Occipital lobe (tissue), 2 donors: Measurements from ENCODE around the gene LENEP. TPM values are rescaled to one million over a fixed set of nuclear protein-coding genes. Genes with fewer than 3 reads are reported as not detected.

Experiments
- DNase-seq: peaks from one replicate; lab custom pipeline; 2025; lab: John Stamatoyannopoulos, UW
- total RNA-seq: library from RNA; depleted of rRNA; stranded (reverse); fragments of >200 nt; gene quantifications from one replicate; pipeline ENCODE4 v1.2.3, GENCODE V29; 2014

LENEP gene, protein sequence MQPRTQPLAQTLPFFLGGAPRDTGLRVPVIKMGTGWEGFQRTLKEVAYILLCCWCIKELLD
- 2.7 TPM for total RNA-seq

DNA sequence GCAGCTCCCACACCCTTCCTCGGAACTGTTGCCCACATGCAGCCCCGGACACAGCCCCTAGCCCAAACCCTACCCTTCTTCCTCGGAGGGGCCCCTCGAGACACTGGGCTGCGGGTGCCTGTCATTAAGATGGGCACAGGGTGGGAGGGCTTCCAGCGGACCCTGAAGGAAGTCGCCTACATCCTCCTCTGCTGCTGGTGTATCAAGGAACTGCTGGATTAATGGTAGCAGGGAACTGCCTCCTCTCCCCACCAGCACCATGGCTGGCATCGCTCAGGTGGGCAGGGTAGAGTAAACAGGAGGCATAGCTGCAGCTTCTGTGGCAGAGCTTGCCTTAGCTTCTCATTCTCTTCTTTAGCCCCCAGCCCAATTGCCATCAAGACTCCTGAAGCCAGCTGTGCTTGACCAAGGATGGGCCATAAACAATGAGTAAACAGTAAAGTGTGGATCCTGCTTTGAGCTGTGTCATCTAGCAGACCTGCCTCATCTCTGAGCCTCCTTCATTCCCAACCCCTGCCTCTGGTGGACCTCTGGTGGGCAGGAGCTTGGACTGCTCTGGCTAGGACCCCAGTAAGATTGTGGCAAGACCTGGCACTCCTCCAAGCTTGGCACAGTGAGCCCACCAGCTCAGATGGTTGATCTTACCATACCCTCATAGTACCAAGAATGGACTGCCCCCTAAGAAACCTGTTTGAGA, at the start of gene LENEP:
Gene LENEP (plus strand): TSS at position 15 of the 697 bp plus-strand sequence. CDS start 22 bp downstream, at position 37.
- DNase-seq: no peak

DNA sequence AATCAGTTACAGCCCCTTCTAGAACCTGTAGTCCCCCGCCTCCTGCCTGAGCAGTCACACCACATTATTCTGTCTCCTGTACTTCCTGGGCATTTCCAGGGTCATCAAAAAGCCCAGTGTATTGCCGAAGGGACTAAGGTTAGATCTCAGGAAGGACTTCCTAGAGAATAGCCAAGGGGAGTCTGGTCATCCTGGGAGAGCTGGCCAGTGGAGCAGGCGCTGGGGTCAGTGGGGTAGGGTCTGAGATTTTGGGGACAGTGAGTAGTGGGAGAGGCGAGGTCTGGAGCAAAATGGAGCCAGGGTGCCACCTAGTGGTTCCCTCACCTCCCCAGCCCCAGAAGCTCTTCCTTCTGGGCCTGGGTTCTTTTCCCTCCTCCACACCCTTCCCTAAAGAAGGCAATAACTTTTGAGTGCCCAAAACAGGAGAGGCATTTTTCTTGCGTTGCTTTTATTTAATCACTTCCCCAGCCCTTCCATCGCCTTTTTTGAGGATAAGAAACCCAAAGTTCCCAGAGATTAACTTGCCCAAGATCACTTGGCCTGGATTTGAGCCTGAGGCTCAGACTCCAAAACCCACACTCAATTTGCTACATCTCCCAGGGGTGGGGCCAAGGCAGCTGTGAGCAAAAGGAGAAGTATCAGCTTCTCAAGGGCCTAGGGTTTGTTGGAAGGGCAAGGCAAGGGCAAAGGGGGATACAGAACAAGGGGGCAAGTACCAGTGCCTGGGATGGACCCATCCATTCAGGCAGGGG, 49.6 kb upstream of the LENEP start:
- DNase-seq: no peak

DNA sequence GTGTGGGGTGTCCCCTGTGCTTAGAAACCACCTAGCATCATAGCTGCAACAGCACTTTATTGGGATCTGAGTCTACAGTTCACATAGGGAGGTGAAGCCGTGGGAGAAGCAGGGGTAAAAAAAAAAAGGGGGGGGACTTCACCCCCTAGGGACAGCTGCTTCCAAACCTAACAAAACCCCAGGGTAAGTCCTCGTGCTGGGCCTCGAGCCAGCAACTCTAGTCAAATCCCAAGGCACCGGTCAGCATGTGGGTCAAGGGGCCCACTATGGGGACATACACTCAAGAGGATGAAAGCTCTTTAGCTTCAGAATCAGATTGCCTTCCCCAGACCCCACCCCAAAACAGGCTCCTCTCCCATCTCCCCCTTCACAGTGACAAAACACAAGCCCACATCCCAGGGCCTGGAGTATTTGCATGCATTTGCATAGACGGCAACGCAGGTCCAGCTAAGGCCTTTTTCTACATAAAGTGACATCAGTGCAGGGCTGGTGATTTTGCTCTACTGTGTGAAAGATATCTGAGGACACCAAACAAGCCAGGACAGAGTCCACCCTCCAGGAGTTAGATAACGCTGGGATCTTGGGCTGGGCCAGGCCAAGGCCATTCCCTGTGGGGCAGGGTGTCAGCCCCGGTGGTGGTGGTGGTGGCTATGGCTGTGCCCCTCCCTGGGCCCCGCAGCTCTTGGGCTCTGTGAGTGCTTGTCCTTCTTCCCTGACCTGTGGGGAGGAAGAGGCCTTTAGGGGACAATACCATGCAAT, 48.8 kb upstream of the LENEP start:
- no peak for DNase-seq

DNA sequence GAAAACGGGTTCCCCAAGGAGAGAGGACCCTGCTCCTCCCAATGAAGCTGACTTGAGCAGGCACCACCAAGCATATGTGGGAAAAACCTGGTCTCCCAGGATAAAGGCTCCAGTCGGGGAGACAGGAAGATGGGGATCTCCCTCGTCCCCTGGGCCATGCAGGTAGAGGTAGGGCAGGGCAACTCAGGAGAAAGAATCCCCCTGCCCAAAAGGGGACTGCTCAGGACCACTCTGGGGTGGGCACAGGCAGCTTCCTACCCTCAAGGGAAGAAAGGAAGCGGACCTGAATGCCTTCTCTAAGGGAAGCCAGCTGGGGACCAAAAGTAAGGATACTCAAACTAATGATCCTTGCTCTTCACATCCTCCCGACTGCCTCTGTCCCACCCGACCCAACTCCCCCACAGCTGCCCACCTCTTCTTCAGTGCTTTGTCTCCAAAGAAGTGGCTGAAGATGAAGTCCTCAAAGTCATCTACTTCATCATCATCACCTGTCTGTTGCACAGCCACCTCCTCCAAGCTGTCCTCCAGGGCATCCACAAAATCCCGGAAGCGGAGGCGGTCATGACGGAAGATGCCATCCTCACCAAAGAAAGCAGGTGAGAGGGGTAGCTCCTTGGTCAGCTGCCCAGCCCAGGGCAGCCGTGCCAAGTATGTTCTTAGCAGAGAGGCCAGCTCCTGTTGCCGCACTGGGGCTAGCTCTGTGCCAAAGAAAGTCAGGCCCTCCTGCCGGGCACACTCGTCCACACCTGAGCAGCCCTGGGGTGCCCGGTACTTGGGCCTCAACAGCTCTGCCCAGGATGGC, 48.0 kb upstream of the LENEP start:
- no peak for DNase-seq

DNA sequence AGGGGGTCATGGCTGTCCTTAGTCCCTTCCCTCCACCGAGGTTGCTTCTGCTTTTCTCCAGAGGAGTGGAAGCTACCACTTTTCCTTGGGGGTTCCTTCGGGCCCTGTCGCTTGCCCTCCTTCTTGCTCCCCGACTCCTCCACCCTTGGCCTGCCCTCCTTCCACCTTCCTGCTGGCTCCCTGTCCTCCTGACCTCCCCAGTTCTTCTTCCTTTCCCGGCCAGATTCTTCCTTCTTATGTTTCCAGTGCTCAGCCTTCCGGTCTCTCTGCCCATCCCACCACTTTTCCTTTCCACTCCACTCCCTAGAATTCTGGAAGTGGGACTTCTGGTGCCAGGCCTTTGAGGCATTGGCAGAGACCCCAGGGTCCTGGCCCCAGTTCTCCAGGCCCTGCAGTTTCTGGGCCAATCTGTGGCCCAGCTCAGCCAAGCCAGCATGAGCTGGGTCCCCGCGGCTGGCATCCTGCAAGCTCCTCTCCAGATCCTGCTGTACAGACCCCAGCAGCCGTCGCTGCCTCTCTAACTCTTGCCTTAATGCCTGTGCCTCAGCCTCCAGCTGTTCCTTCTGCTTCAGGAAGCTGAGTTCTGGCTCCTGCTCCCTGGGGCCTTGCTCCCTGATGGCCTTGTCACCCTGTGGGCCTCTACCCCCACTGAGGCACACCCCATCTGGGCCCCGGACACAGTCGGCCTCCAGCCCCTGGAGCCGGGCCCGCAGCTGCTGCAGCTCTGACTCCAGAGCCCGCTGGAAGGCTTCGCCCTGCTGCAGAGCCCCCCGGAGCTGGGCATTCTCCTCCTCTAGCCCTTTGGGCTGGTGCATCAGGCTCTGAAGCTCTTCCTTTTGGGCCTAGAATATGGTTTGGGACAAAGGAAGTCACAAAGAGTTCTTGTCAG, 47.2 kb upstream of the LENEP start:
- DNase-seq: no peak

DNA sequence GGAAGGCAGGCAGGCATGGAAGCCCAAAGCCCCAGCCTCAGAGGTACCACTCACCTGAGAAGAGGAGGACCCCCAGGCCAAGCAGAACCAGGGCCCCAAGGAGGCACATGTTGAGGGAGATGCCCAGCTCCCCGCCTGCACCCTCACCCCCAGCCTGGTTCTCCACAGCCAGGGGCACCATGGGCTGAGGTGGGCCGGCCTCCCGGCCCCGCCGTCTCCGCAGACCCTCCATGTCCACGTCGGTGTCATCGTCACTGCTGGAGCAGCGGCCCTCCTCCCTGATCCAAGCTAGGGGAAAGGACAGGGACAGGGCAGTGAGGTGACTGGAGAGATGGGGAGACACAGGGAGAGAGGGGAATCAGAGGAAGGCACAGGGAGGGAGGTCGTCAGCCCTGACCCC, 45.3 kb upstream of the LENEP start:
- no peak for DNase-seq

DNA sequence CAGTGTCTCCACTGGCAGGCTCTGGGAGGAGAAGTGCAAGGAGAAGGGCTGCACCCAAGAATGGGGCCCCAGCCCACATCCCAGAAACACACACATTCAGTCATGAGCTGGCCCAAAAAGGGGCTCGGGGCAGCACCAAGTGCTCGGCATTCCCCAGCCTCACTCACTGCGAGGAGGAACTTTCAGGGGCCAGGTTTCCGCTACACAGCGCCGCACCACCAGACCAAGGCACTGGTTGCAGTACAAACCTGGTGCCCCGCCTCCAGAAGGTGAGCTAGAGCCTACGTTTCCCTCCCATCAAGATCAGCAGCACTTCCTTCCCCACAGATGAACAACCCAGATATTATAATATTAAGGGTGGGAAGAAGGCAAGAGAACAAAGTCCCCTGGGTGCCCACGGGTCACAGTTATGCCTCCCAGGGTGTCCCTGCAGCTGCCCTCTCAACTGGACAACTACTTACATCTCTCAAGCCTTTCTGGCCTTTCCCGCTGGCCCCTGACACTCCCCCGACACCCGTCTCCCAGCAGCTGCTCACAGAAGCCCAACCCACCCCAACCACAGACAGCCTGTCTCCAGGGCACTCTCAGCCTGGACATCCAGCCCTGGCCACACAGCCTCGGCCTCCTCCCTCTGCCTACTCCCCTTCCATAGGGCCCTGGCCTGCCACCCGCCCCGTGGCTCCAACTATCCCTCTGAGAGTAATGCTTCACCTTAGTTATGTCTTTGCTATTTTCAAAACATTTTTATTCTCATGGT, 41.3 kb upstream of the LENEP start:
- no peak for DNase-seq

DNA sequence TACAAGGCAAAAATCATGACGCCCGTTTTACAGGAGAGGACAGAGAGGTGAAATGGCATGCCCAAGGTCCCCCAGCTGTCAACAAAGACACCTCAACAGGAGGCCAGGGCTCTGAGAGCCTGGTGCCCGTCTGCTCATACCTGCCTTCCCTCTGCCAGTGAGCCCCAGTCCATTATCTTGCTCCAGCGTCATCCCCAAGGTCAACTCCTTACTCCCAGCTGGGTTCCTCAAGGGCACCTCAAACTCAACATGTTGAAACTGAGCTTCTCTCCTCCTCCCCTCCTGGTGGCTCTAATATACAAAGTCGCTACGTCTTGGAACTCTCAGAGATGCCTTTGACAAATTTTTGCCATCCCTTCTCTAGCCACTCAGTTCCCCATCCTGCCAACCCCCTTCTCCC, 40.7 kb upstream of the LENEP start:
- DNase-seq: no peak

DNA sequence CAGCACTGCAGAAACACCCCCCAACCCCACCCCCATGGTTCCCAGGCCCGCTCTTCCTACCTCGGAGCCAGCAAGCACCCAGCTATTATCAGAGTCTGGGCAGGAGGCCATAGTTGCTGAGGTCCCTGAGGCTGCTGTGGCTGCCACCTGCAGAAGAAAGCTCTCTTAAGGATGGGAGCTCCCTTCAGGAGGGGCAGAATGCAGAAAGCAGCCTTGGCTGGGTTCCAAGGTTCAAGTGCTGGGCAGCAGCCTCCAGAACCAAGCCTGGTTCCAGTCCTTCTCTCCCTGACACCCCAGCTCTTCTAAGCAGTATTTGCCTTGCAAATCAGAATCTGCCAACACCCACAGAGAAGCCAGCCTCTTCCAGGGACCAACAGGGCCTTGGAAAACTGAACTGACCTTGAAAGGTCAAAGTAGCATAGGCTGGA, 39.8 kb upstream of the LENEP start:
- no peak for DNase-seq

DNA sequence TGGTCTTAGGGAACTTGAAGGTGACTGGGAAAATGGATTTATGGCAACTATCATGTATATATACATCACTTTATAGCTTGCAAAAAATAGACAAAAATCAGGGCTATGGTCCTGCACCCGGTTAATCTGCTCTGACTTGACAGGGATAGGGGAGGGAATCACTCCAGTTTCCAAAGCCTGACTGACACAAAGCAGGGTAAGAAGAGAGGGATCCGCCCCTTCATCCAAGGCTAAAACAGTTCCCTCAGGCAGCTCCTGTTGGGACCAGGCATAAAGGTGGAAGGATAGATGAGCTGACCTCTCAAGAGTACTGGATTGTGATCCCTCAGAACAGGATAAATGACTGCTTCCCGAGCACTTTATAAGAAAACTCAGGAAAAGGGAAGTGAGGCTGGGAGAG, 38.8 kb upstream of the LENEP start:
- DNase-seq: no peak

DNA sequence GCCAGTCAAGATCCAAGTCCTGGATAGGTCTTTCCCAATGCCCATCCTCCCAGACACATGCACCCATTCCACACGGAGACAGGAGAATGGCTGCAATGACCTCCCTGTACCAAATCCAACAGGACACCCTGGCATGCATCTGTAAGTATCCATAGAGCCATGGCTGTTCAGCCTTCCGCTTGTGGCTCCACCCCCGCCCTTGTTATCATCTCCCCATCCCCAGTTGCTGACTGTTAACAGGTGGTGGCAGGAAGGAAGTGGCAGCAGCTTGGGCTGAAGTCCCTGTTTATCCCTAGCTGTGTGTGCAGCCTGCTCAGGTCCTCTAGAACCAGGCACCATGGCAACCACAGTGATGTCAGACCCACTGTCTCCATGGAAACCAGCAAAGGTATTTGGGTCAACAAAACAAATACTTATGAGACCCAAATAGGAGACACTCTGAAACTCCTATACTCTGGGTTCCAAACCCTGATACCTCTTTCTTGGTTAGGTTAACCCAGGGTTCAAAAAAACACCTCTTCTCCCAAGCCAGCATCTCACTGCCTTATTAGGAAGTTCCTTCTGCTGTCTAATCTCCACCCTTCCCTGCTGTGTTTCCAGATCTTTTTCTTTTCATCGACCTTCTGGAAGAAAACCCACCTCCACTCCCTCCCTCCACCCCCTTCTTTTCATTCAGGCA, 38.2 kb upstream of the LENEP start:
- DNase-seq: peak; percentile 76

DNA sequence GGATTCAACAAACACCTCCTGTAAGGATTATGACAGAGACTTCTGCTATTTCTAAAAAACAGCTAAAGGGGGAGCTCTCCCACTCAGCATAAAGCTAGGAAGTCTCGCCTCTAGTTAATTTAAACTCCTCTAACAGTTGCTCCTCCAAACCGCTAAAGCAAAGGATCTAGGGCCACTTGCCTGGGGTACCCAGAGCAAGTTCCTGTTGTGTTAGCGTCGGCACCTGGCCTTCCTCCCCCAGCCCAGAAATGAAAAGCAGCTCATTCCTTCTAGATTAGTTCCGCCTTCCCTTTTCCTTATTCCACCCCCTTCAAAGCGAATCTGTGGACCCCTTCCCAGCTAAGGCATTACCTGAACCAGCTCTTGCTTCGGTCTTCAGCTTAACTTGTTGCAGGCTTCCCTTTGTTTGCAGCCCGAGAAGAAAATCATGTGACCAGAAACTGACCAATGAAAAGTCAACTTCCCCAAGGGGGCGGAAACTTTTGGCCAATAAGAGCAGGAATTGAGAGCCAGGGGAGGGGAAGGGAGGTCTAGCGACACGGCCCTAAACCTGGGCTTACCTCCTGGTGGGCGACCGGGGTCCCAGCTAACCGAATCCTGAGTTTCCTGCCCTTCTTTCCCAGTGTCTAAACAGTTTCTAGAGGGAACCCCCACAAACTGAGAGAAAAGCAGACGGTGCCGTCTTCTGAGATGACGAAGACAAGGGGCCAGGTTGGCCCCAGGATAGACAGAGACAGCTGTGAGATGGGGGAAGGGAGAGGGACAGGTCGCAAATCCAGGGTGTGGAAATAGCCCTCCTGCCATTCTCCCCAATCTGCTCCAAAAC, 37.5 kb upstream of the LENEP start, which contains the start of gene PBXIP1:
Gene PBXIP1 (minus strand): TSS at position 382 of the 826 bp plus-strand sequence. CDS start 2,378 bp downstream, outside the sequence.
- peak; percentile 68 for DNase-seq

DNA sequence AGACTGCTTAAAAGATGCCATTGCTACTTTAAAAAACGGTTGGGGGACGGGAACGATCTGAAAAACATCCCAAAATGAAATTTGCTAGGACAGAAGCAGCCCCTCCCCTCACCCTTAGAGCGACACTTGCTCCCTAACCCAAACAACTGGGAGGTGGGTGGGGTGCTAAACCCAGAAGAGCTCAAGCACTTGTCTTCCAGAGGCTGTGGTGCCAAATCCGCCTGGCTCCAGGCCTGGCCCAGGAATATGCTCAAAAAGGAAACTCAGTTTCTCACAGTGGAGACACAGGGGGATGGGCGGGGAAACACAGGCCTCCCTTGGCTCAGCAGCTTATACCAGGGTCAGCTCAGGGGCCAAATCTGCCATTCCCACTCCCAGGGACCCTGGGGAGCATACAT, 36.8 kb upstream of the LENEP start:
- no peak for DNase-seq

DNA sequence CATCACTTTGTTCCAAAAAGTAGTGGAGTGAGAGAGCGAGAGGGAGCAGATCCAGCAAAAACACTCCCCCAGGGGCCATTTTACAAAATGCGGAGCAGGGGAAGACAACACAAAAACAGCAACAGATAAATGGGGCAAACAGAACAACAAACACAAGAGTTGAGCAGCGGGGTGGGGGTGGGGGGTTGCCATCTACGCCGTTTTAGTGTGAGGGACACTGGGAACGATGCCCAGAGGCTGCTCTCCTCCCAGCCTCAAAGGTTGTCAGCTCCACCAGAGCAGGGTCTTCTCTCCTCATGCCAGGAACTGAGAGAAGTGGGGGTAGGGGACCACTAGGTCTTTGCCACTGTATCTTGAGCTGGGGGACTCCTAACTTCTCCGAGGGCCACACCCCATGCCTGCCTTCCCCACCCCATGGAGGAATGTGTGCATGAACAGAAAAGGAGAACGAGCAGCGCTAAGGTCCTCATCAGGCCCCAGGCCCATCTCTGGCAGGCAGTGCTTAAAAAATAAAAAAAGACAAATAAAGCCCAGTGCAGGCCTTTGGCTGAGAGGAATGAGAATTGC, 36.2 kb upstream of the LENEP start:
- DNase-seq: no peak

DNA sequence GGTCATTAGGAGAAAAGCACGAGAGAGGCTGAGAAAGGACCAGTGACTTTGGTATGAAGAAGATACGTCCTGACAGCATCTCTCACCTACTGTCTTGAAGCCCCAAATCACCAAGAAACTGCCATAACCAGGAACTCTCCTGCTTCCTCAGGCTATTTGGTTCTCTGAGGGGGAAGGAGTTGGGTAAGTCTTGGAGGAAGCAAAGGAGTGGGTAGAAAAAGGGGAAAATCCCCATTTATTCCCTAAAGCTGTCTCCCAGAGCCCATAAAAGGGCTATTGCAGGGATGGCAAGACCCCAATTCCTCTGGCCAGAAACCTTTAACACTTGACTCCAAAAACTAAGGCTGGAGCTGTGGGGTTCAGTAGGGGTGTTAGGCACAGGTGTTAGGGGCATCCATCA, 35.4 kb upstream of the LENEP start:
- DNase-seq: no peak

DNA sequence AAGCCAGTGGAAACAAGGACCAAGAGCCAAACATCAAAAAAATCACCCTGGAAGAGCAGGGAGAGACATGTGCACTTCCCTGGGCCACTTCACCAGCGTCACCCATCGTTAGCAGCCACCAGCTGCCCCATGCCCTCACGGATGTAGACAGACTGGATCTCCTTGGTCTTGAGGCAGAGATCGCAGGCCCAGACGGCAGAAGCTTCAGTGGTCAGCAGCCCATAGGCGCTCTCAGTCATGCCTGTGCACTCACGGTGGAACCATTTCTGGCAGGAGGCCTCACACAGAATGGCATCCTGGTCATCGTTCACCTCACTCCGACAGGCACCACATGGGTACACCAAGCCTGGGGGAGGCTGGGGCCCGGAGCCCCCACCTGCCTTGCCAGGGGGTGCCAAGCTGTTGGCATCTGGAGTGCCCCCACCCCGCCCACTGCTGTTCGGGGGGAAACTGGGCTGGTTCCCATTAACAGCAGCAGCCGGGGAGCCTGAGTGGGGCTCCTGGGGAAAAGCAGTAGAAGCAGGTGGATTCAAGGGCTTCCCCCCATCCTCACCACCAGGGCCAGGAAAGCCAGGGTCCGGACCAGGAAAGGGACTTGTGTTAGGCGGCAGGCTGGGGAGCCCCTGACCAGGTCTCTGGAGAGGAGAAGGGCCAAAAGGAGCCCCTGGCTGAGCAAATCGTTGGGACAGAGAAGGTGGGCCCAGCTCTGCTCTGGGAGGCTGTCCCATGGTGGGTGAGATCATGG, 34.5 kb upstream of the LENEP start:
- no peak for DNase-seq

DNA sequence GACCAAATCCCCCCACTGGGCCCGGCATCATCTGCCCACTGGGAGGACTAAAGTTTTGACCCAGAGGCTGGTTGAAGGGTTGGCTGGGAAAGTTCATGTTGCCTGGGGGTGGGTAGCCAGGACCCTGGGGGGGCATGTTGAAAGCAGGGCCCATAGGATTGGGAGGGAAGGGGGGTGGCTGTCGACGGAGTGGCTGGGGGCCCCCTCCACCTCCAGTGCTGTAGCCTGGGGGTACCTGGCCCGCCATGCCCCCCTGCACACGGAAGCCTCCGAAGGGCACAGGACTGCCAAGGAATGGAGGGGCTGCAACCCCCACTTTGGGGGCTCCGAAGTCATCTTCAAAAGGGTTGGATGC, 34.0 kb upstream of the LENEP start:
- no peak for DNase-seq
